Psoas muscle (tissue), 8 donors: ENCODE measurements around the gene TCEAL4. TPM values are rescaled to one million over a fixed set of nuclear protein-coding genes. Genes with fewer than 3 reads are reported as not detected.

Source experiments
- ATAC-seq, 4 donors: fragments of 200-7000 bp; cut with Tn5 transposase; one replicate each; pipeline ENCODE4 v1.9.1; 2020; ENCODE audit warnings: moderate library complexity in 3 of 4, mild to moderate bottlenecking in 2 of 4
- DNase-seq, 2 donors: peaks; one replicate each; pipeline ENCODE4 v3.0.0-alpha.2; 2020
- H3K27ac ChIP-seq: fragments of 200-600 bp; one replicate; pipeline ENCODE4 v1.8.0; 2022
- H3K27me3 ChIP-seq, 3 donors: fragments of 200-600 bp in 1 of 3; one replicate each; pipeline versions ENCODE4 v1.6.1 to v1.8.0; 2013 to 2022; ENCODE audit warnings: low read length in 2 of 3, mild to moderate bottlenecking in 2 of 3, moderate library complexity in 1 of 3; ENCODE audit not compliant: insufficient read depth in 3 of 3
- H3K36me3 ChIP-seq, 2 donors: fragments of 200-600 bp in 1 of 2; one replicate each; pipeline versions ENCODE4 v1.6.1 to v1.8.0; 2013 to 2022; ENCODE audit warnings: low read depth in 1 of 2, mild to moderate bottlenecking in 1 of 2, moderate library complexity in 1 of 2; ENCODE audit not compliant: insufficient read depth in 1 of 2
- H3K4me1 ChIP-seq: fragments of 200-600 bp; one replicate; pipeline ENCODE4 v1.8.0; 2022
- H3K4me3 ChIP-seq: fragments of 200-600 bp; one replicate; pipeline ENCODE4 v1.8.0; 2022; ENCODE audit warnings: mild to moderate bottlenecking
- H3K9me3 ChIP-seq: fragments of 200-600 bp; one replicate; pipeline ENCODE4 v1.8.0; 2022
- CTCF ChIP-seq: fragments of 200-600 bp; IDR thresholded peaks from one replicate; pipeline ENCODE4 v1.8.0; 2022; ENCODE audit warnings: antibody characterized with exemption
- WGBS, 3 donors: extraction: QIAGEN DNeasy Blood & Tissue Kit; methylation state at CpG; one replicate each; pipeline versions ENCODE4 v1.1.6 to v1.1.7; 2013; 5-methylcytosine and 5-hydroxymethylcytosine counted together
- intact Hi-C, 2 donors: fragments of 100-400 bp; cut with DNase I; formaldehyde crosslinking; loops; one replicate each; pipeline versions ENCODE4 v1.11.0 to v1.14.2; 2022
- polyA plus RNA-seq, 3 donors: library from polyadenylated mRNA; stranded (reverse); fragments of 200-250 nt; gene quantifications; one replicate each; pipeline ENCODE4 v1.2.3, GENCODE V29; 2013
- total RNA-seq, 4 donors: library from RNA; stranded (reverse); fragmentation: NEBNext Ultra II Directional in 2 of 4; extraction: Animal tissue kit (Norgen Biotek cat#: 25700) in 2 of 4; gene quantifications; one replicate each; pipeline versions ENCODE4 v1.2.1 to v1.2.4, GENCODE V29; 2021 to 2023
- donor health status: healthy with polysubstance abuse.
- donor health status: DM: no; HTN: no; CAD: no; lungs with moderate emphysema.
- donor health status: Bipolar disorder and iron deficiency.
- donor health status: healthy.
- donor health status: DM: yes; HTN: yes; CAD: no.
- donor health status: DM: no; HTN: no; CAD: no.
- donor health status: DM: no; HTN: no; CAD: no.
- donor health status: DM: yes; HTN: yes; CAD: no.

Gene TCEAL4
- total and polyA plus RNA-seq, 7 donors: 28.6 to 66.6 (median 37.2) TPM

- DNase-seq (no peak), ATAC-seq (no peak)
- no peak for TF ChIP-seq CTCF
- Histone ChIP-seq H3K27me3 (peaks cover 0 to 11% (median 0%) of the 10 kb centered on the region in 3 donors), H3K4me3 (no peak overlapping the region), H3K9me3 (no peaks in the 10 kb centered on the region), H3K4me1 (no peaks in the 10 kb centered on the region), H3K36me3 (no peaks in the 10 kb centered on the region), H3K27ac (no peak overlapping the region)
- 84 to 100% (median 92%) methylated on average over 1 of the region's 1 CpG for WGBS, 3 donors
- intact Hi-C loops: no loop called here
Measured at GRCh38 chrX:103552236-103552635, 33.1 kb upstream of the TCEAL4 start.

GRCh38 chrX:103554687-103555424 is 30.5 kb upstream of the TCEAL4 start:
- Histone ChIP-seq H3K4me3 (peak overlapping the region; percentile 19), H3K4me1 (no peaks in the 10 kb centered on the region), H3K27me3 (peaks cover 0 to 11% (median 0%) of the 10 kb centered on the region in 3 donors), H3K36me3 (no peaks in the 10 kb centered on the region), H3K9me3 (no peaks in the 10 kb centered on the region), H3K27ac (no peak overlapping the region)
- intact Hi-C loops: no loop called here
- DNase-seq (no peak), ATAC-seq (no peak)
- TF ChIP-seq CTCF: no peak
- WGBS, 3 donors: 18 to 26% (median 18%) methylated on average over 18 to 19 of the region's 19 CpGs

- 42 to 70% (median 69%) methylated on average over 2 of the region's 2 CpGs for WGBS, 3 donors
- H3K9me3 ChIP-seq: no peaks in the 10 kb centered on the region
- intact Hi-C loops: no loop called here
- H3K27ac ChIP-seq: no peak overlapping the region
- H3K4me1 ChIP-seq: no peaks in the 10 kb centered on the region
- no peak for DNase-seq
- peak in 3 of 4 donors; percentile 54 to 65 (median 62) for ATAC-seq
- TF ChIP-seq CTCF: no peak
- no peak overlapping the region for H3K4me3 ChIP-seq
- peaks cover 0 to 14% (median 0%) of the 10 kb centered on the region in 3 donors for H3K27me3 ChIP-seq
- H3K36me3 ChIP-seq: no peaks in the 10 kb centered on the region
Measured at GRCh38 chrX:103556963-103557612, 28.2 kb upstream of the TCEAL4 start.

GRCh38 chrX:103560256-103560655 is 25.1 kb upstream of the TCEAL4 start:
- no peaks in the 10 kb centered on the region for H3K9me3 ChIP-seq
- WGBS, 3 donors: 15 to 94% (median 65%) methylated on average over 1 of the region's 1 CpG
- H3K36me3 ChIP-seq: no peaks in the 10 kb centered on the region
- H3K4me1 ChIP-seq: no peaks in the 10 kb centered on the region
- no peak for ATAC-seq
- TF ChIP-seq CTCF: no peak
- intact Hi-C loops: no loop called here
- H3K27me3 ChIP-seq: peaks cover 0 to 11% (median 0%) of the 10 kb centered on the region in 3 donors
- H3K27ac ChIP-seq: no peak overlapping the region
- no peak overlapping the region for H3K4me3 ChIP-seq
- DNase-seq: no peak
